BLaER1 (cell line): ENCODE results near the gene R3HDM2.
A peak's percentile ranks its signal among the peaks of the same experiment; 100 is the strongest.

Experiments used
- H3K27ac ChIP-seq: shearing (Covaris generic); formaldehyde crosslinking; 2 replicates; pipeline ENCODE4 v1.8.1; 2022
- H3K27me3 ChIP-seq: shearing (Covaris generic); formaldehyde crosslinking; 2 replicates; pipeline ENCODE4 v1.8.1; 2022
- H3K36me3 ChIP-seq: shearing (Covaris generic); formaldehyde crosslinking; 2 replicates; pipeline ENCODE4 v1.8.1; 2022
- H3K4me1 ChIP-seq: shearing (Covaris generic); formaldehyde crosslinking; 2 replicates; pipeline ENCODE4 v1.8.1; 2022
- H3K4me2 ChIP-seq: shearing (Covaris generic); formaldehyde crosslinking; 2 replicates; pipeline ENCODE4 v1.8.1; 2022
- H3K4me3 ChIP-seq: shearing (Covaris generic); formaldehyde crosslinking; 2 replicates; pipeline ENCODE4 v1.8.1; 2022
- H3K9ac ChIP-seq: shearing (Covaris generic); formaldehyde crosslinking; 2 replicates; pipeline ENCODE4 v1.8.1; 2022
- H3K9me3 ChIP-seq: shearing (Covaris generic); formaldehyde crosslinking; 2 replicates; pipeline ENCODE4 v1.8.1; 2022
- H4K20me1 ChIP-seq: shearing (Covaris generic); formaldehyde crosslinking; 2 replicates; pipeline ENCODE4 v1.8.1; 2022
- Cebpa-rat ChIP-seq: shearing (Covaris generic); IDR thresholded peaks from 2 replicates; pipeline ENCODE4 v1.8.1; 2022

R3HDM2 gene

DNA sequence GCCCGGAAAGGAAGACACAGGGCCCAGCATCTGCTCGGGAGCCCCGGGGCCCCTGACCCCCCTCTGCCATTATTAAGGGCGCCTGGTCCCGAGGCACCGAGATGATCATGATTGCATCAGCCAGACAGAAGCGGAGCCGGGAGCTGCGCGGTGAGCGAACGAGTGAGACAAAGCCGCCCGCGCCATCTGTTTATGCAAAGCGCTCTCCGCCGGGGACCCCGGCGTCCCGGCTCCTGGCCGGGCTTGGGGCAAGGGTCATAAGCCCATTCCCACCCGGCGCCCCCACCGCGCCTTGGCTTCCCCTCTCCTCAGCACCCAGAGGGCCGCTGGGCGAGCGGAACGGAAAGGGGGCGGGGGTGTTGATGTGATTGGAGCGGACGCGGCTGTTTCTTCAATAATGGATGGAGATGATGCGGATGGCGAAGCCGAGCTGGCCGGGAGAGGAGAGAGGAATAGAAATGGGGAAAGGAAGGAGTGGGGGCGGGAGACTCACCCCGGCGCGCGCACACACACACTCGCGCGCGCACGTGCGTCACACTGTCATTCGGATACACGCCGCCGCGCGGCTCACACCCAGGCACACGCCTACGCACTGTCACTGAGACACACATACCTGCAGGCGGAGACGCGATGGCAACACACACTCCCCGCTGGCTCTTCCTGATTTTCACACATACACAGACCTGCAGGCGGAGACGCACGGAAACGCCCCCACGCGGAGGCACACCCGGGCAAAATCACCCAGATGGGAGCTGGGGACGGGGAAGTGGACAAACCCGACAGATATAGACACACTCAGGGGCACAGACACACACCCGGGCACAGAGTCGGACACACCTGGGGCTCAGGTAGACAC lies 190.5 kb downstream of the R3HDM2 start:
- no peaks in the 10 kb centered on the region for H3K9me3 ChIP-seq
- peaks cover 65% of the 10 kb centered on the region for H4K20me1 ChIP-seq
- peak overlapping the region; percentile 83 for H3K9ac ChIP-seq
- TF ChIP-seq Cebpa-rat: peak; percentile 44; the same call in 1 of the 2 replicates
- H3K27ac ChIP-seq: peak overlapping the region; percentile 84
- peak overlapping the region; percentile 77 for H3K4me3 ChIP-seq
- H3K4me2 ChIP-seq: peak overlapping the region; percentile 97
- H3K27me3 ChIP-seq: peaks cover 100% of the 10 kb centered on the region
- H3K4me1 ChIP-seq: peaks cover 77% of the 10 kb centered on the region
- H3K36me3 ChIP-seq: peaks cover 9% of the 10 kb centered on the region

DNA sequence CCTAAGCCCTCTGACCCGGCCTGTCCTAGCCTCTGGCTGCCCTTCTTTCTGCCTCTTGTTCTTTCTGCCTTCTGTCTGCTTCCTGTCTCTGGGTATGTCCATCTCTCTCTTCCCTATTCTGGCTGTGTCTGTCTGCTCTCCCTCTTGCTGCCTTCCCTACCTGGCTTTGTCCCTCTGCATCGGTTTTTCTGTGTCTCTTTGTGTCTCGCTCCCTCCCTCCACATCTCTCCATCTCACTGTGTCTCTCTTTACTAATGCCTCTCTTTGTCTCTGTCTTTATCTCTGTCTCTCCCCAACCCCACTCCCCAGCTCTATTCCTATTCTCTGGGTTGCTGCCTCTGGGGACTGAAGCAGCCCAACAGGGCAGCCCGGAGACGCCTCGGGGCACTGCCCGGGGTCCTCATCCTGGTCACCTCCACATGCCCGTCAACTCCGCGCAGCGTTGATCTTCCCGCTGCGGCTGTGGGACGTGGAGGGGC lies 191.2 kb downstream of the R3HDM2 start:
- Histone ChIP-seq H4K20me1 (peaks cover 71% of the 10 kb centered on the region), H3K4me1 (peaks cover 84% of the 10 kb centered on the region), H3K27ac (peak overlapping the region; percentile 84), H3K9me3 (no peaks in the 10 kb centered on the region), H3K4me3 (peak overlapping the region; percentile 77), H3K36me3 (peaks cover 15% of the 10 kb centered on the region), H3K27me3 (peaks cover 100% of the 10 kb centered on the region), H3K4me2 (peak overlapping the region; percentile 97), H3K9ac (peak overlapping the region; percentile 83)
- TF ChIP-seq Cebpa-rat: no peak

DNA sequence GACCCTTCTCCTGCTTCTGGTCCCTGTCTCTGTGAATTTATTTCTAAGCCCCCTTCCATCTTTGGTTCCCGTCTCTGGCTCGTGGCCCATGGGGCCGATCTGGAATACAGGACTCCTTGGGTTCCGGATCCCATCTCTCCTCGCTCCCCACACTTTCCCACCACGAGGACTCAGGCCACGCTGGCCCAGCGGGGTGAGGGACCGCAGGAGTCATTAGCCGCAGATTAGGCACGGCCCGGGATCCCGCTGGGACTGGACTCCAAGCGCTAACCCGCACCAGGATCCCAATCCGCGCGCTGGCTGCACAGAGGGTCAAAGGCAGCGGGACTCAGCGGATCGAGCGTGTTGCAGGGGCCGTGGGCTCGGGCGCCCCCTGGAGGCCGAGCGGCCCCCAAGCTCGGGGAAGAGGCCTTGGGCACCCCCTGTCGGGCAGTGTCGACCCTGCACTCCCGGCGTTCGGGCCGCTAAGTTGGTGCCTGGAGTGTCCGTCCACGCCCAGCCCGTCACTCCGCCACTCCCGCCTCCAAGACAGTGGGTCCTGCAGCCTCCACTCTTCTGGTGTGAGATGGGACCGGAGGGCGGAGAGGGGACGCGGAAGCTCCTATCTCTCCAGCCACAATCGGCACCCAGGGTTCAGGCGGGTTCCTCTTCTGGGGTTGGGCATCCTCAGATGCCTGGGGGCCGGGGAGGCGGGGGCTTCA lies 191.8 kb downstream of the R3HDM2 start:
- TF ChIP-seq Cebpa-rat: no peak
- H3K27ac ChIP-seq: peak overlapping the region; percentile 84; the same call in 1 of the 2 replicates
- H3K4me3 ChIP-seq: peak overlapping the region; percentile 77
- H4K20me1 ChIP-seq: peaks cover 78% of the 10 kb centered on the region
- peaks cover 88% of the 10 kb centered on the region for H3K4me1 ChIP-seq
- no peaks in the 10 kb centered on the region for H3K9me3 ChIP-seq
- peak overlapping the region; percentile 83 for H3K9ac ChIP-seq
- peaks cover 100% of the 10 kb centered on the region for H3K27me3 ChIP-seq
- H3K36me3 ChIP-seq: peaks cover 21% of the 10 kb centered on the region
- peak overlapping the region; percentile 97 for H3K4me2 ChIP-seq

DNA sequence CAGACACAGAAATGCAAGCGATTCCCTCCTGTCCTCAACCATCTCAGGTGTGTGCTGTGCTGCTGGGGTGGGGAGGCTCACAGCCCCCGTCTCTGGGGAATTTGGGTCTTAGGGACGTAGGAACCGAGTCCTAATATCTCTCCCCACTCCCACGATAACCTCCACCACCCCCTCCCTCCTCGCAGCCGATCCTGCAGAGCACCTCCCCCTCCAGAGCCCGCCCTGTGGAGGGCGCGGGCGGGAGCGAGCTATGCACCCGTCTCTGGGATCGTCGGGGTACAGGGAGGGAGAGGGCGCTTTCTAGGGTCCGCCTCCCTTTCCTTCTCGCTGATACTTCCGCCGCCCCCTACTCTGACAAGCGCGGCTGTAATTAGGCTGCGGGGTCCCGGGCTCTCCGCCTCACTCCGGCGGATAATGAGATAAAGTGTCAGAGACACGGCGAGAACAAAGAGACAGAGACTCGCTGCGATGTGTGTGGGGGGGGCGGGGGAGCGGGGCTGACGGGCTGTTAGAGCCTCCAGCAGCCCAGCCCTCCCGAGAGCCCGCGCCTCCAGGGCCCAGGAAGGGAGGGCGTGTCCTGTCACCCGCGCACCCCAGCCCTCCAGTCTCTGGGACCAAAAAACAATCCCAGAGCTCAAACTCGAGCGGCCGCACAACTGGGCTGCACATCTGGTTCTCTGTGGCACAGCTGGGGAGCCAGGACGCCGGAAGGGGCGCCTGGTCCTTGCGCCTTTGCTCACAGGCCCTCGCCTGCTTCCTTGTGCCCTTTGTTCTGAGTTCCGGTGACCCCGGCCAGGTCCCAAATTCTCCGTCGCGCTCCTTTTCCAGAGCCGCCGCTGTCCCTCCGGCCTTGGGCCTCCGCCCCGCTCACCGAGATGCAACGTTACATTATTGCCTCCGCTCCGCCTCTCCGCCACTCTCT lies 192.7 kb downstream of the R3HDM2 start:
- peak overlapping the region; percentile 77 for H3K4me3 ChIP-seq
- TF ChIP-seq Cebpa-rat: no peak
- H3K27me3 ChIP-seq: peaks cover 100% of the 10 kb centered on the region
- peaks cover 29% of the 10 kb centered on the region for H3K36me3 ChIP-seq
- H3K9me3 ChIP-seq: no peaks in the 10 kb centered on the region
- no peak overlapping the region for H3K27ac ChIP-seq
- H3K4me1 ChIP-seq: peaks cover 88% of the 10 kb centered on the region
- H4K20me1 ChIP-seq: peaks cover 84% of the 10 kb centered on the region
- H3K4me2 ChIP-seq: peak overlapping the region; percentile 97
- peak overlapping the region; percentile 43; the same call in 1 of the 2 replicates for H3K9ac ChIP-seq

DNA sequence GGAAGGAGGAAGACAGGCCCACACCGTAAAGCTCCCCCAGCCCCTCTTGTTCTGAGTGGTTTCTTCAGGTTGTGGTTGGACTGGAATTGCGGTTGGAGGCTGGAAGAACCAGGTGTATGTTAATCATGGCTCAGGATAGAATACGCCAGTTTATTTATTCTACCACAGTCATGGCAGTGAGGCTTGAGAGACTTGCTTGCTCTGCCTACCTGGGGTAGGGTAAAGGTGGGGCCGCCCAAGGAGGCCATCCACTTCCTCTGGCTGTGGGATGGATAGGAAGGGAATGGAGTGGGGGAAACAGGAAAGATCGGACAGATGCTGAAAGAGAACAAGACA lies 193.3 kb downstream of the R3HDM2 start:
- peak overlapping the region; percentile 97 for H3K4me2 ChIP-seq
- TF ChIP-seq Cebpa-rat: no peak
- H3K9me3 ChIP-seq: no peaks in the 10 kb centered on the region
- no peak overlapping the region for H3K27ac ChIP-seq
- H4K20me1 ChIP-seq: peaks cover 84% of the 10 kb centered on the region
- peaks cover 88% of the 10 kb centered on the region for H3K4me1 ChIP-seq
- H3K9ac ChIP-seq: no peak overlapping the region
- H3K4me3 ChIP-seq: peak overlapping the region; percentile 77
- peaks cover 100% of the 10 kb centered on the region for H3K27me3 ChIP-seq
- H3K36me3 ChIP-seq: peaks cover 35% of the 10 kb centered on the region

DNA sequence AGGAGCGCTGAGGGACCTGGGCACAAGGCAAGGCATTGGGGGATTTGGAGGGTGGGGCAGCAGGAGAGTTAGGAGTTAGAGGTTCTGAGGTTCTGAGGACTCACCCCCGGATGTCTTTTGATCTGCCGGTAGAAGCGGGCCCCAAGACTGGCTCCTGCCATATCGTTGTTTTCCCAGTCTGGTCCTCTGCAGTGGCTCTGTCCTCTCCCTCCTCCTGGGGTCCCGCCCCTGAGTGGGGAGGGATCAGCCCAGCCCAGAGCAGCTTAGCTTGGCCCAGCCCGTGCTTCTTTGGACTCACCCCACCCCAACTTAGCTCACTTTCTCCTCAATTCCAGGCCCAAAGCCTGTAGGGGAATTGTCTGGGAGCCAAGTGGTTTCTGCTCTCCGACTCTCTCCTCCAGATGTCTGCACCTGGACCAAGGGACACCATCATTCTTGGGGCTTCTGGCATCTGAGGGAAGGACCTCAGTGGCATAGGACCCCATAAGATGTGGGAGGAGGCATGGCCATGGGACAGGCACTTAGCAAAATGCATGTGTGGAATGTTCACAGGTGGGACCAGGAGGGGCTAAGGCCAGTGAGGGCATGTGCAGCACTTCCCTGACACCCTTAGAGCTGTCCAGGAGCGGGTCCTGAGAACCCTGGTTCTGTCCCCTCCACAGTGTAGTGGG lies 193.8 kb downstream of the R3HDM2 start:
- no peak for TF ChIP-seq Cebpa-rat
- no peak overlapping the region; the same call in 1 of the 2 replicates for H3K4me2 ChIP-seq
- H4K20me1 ChIP-seq: peaks cover 84% of the 10 kb centered on the region
- no peak overlapping the region for H3K9ac ChIP-seq
- H3K9me3 ChIP-seq: no peaks in the 10 kb centered on the region
- no peak overlapping the region for H3K4me3 ChIP-seq
- peaks cover 40% of the 10 kb centered on the region for H3K36me3 ChIP-seq
- peaks cover 100% of the 10 kb centered on the region for H3K27me3 ChIP-seq
- H3K4me1 ChIP-seq: peaks cover 88% of the 10 kb centered on the region
- H3K27ac ChIP-seq: no peak overlapping the region

DNA sequence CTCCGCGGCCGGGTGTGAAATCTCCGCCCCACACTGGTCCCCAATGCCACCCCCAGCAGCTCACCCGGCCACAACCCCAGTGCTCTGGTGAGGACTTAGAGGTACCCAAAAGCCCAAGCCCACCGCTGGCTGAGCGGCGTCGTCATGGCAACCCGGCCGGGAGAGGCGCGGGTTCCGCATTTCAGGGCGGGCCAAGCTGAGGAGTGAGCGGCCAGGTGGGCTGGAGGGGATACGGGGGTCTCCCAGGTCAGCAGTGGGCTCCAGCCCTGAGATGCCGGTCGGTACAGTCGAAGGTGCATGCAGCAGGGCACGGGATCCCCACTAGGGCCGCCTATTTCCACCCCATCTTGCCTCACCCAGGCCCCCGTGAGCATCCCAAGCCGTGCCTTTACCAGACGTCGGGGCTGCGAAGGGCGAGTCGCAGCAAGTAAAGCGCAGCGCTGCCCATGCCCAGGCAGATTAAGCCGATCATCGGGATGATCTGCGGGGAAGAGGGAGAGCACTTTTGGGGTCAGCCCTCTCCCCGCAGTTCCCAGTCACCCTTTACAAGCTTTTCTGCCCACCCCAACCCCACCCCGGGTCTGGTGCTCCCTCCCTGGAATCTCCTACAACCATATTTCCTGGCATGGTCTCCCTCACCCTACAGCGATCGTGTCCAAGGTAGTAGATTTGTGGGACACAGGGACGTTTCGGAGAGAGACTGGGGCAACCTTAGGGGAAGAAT lies 194.5 kb downstream of the R3HDM2 start:
- no peak overlapping the region for H3K4me3 ChIP-seq

DNA sequence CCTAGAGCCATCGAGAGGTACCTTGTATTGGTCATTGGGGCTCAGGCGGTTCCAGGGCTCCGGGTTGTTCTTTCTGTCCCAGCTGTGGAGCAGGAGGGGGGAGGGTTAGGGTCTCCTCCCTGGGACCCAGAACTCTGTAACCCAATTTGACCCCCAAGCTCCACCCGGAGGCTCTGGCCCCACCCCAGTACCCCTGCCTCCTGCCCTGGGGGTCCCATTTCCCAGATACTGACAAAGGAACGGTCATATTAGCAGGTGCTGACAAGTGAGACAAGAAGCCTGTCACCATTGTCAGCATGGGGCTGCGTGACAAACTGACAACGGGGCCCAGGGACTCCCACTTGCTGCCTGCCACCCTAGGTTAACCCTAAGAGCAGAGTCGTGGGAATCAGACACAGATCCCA lies 195.1 kb downstream of the R3HDM2 start:
- H3K9ac ChIP-seq: no peak overlapping the region
- peak overlapping the region; percentile 62; the same call in 1 of the 2 replicates for H3K4me2 ChIP-seq
- H3K9me3 ChIP-seq: no peaks in the 10 kb centered on the region
- peaks cover 84% of the 10 kb centered on the region for H4K20me1 ChIP-seq
- H3K4me1 ChIP-seq: peaks cover 88% of the 10 kb centered on the region
- H3K36me3 ChIP-seq: peaks cover 52% of the 10 kb centered on the region
- no peak overlapping the region for H3K27ac ChIP-seq
- H3K27me3 ChIP-seq: peaks cover 89% of the 10 kb centered on the region
- TF ChIP-seq Cebpa-rat: no peak
- no peak overlapping the region for H3K4me3 ChIP-seq

More for the DNA sequence above, 194.5 kb downstream of the R3HDM2 start:
- Histone ChIP-seq H3K9ac (no peak overlapping the region), H3K4me2 (0 out of 2 replicates have a peak overlapping the region, but pooled peaks have one; percentile 7), H3K36me3 (peaks cover 47% of the 10 kb centered on the region), H3K4me1 (peaks cover 88% of the 10 kb centered on the region), H3K27me3 (peaks cover 95% of the 10 kb centered on the region), H3K9me3 (no peaks in the 10 kb centered on the region), H4K20me1 (peaks cover 84% of the 10 kb centered on the region), H3K27ac (no peak overlapping the region)
- TF ChIP-seq Cebpa-rat: no peak
